ENCODE data around the gene AHNAK.

Gene AHNAK

DNA sequence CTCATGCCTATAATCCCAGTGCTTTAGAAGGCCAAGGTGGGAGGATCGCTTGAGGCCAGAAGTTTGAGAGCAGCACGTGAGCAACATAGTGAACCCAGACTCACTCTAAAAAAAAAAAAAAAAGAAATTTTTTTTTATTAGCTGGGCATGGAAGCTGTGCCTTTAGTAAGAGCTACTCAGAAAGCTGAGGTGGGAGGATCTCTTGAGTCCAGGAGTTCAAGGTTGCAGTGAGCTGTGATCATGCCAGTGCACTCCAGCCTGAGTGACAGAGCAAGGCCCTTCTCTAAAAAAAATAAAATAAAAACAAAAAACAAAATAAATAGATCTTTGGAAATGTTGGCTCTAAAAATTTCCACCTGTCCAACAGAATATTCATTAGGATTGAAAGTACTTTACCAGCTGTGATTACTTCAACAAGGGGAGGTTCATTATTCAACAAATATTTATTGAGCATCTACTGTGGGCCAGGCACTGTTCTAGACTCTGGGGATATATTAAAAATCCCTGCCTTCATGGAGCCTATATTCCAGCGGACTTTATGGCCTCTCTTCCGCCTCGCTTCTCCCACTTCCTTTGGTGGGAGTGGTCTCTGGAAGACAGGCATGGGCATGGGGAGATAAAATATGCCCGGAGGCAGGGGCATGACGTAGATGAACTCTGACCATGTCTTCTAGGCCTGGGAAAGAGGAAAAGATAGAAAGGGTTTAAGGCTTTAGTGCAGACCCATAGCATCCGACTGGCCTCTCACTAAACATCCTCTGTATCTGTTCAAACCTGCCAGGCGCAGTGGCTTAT lies 47.9 kb downstream of the AHNAK start:
- no peak for DNase-seq (ENCODE audit: low read depth)

DNA sequence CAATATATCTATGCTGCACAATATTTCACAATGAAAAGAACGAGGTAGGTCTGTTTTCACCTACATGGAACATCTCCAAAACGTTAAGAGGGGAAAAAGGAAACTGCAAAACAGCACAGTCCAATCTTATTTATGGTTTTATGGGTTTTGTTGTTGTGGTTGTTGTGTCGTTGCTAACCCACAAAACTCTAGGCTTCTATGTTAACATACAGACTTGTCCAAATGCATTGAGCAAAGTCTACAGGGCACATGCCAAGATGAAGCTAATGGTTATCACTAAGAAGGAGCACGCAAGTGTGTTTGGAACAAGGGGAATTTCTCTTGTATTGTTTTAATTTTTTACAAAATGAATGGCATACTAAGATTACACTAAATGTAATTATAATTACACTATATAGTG lies 48.6 kb downstream of the AHNAK start:
- DNase-seq (ENCODE audit: low read depth), result no peak

DNA sequence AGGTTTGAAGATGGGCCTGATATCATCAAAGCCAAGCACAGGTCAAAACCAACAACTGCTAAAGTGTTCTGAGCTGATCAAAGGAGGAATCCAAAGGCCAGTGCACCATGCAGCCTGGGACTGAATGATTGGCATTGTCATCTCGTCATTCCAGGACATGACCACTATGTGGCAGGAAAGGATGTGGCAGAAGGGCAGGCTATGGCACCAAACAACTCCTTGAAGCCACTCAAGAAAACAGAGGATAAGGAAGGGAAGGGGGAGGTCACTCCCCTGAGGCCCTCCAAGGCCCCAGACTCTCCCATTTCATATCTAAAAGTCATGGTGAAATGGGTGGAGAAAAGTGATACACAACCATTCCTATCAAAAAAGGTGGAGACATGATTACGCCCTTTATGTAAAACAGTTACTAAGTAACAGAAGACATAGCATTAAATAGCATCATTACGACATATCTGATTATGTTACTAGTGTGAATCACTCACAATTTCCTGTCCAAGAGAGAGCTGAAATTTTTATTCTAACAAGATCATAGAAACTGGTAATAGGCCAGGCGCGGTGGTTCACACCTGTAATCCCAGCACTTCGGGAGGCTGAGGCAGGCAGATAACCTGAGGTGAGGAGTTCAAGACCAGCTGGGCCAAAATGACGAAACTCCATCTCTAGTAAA lies 49.3 kb downstream of the AHNAK start:
- no peak for DNase-seq (ENCODE audit: low read depth)

GRCh38 chr11:62496676-62497075 lies 49.9 kb downstream of the AHNAK start:
- no peak for DNase-seq (ENCODE audit: low read depth)

- no peak for DNase-seq (ENCODE audit: low read depth)
Measured at GRCh38 chr11:62494246-62494645, 52.4 kb downstream of the AHNAK start.

DNA sequence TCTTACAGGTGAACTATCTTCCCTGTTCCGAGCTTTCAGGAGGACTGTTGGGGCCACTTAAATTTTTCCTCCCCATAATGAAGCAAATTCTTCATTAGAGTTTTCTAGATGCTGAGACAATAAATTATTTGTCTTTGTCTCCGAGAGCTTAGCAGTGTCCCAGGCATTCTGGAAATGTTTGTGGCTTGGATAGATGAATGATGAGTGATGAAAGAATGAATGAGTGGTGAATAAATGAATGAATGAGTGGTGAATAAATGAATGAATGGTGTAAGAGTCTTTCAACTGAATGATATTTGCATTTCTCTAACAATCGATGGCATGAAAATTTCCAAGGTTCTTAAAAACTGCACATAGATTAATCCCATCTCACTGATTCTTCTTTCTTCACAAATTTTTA lies 52.8 kb downstream of the AHNAK start:
- DNase-seq (ENCODE audit: low read depth), result no peak

DNA sequence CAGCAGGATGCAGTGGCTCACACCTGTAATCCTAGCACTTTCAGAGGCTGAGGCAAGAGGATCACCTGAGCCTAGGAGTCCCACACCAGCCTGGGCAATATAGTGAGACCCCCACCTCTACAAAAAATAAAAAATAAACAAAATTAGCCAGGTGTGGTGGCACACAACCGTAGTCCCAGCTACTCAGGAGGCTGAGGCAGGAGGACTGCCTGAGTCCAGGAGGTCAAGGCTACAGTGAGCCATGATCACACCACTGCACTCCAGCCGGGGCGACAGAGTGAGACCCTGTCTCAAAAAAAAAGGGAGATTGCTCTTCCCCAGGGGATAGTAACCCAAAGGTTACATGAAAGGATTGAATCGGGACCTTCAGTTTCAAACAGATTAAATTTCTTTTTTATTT lies 54.0 kb downstream of the AHNAK start:
- DNase-seq (ENCODE audit: low read depth), result no peak

GRCh38 chr11:62491571-62492329 lies 54.9 kb downstream of the AHNAK start:
- DNase-seq (ENCODE audit: low read depth), result no peak

DNA sequence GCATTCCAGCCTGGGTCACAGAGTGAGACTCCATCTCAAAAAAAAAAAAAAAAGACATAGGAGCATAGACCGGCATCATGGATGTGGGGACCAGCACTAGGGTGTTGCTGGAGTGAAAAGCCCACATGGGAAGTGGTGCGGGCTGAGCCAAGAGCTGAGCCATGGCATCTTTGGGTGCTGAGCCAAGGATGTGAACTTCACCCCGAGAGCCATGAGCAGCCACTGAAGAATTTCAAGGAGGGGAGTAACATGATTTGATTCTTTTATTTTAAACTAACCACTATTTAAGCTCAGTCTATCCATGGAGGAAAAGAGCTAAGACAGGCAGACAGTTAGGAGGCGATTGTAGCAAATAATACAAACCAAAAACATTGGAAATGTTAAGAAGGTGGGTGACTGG lies 57.4 kb downstream of the AHNAK start:
- DNase-seq (ENCODE audit: low read depth), result no peak

DNA sequence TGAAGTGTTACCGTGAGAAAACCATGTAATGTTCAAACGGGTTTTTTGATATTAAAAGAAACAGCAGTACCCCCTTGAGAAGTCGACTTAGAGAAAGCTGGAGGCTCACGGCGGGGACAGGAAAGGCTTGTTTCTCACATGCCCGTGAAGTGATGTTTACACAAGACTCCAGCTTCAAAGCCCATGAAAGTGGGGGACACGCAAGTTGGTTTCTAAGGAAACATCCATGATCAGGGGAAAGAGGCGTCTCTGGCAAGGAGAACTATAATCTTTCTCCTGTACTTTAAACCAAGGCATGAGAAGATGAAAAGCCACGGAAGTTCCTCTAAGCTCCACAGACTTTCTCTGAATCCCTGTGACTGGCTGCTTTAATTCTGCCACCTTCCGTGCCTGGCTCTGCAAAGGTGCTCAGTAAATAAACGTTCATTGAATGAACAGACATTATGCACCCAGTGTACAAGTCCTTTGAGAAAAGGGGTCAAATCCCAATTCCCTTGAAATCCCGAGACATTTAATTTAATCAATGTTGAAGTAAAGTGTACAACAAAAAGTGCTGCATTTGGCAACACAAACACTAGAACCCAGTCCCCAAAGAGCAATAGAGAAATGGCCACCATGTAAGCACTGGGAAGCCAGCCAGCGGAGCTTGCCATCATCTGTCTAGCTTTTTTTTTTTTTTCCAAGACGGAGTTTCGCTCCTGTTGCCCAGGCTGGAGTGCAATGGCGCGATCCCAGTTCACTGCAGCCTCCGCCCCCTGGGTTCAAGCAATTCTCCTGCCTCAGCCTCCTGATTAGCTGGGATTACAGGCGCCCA lies 58.7 kb downstream of the AHNAK start:
- DNase-seq (ENCODE audit: low read depth), result no peak

DNA sequence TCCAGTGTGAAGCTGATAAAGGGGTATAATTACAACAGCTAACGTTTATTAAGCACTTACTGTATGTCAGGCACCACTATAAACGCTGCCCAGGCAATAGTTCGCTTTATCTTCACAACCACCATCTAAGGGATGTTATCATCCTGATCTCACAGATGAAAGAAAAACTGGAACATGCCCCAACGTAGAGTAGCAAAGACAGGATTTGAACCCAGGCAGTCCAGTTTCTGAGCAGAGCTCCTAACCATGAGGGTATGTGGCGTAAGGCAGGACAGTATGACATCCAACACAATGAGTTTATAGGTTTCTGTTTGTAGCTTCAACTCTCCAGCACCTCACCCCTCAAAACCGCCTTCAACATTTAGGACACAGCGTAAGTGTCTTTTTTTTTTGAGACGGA lies 59.5 kb downstream of the AHNAK start:
- DNase-seq (ENCODE audit: low read depth), result no peak

- no peak for DNase-seq (ENCODE audit: low read depth)
Measured at GRCh38 chr11:62484352-62484751, 62.3 kb downstream of the AHNAK start.

DNA sequence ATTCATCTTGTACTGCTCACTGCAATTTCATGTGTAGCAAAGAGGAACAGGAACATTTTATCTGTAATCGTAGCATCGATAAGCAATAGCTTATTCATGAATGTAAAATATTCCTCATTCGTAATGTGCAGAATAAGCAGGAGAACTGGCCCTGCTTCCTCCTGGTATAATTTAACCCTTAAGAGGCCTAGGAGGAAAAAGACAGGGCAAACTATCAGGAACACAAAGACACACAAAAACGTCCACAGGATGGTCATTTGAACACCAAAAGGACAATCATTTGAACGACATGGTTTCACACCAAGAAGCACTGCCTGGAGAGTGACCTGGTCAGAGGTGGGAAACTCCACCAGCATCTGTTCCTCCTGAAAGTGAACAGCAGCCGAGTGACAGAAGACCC lies 63.9 kb downstream of the AHNAK start:
- DNase-seq (ENCODE audit: low read depth), result no peak

DNA sequence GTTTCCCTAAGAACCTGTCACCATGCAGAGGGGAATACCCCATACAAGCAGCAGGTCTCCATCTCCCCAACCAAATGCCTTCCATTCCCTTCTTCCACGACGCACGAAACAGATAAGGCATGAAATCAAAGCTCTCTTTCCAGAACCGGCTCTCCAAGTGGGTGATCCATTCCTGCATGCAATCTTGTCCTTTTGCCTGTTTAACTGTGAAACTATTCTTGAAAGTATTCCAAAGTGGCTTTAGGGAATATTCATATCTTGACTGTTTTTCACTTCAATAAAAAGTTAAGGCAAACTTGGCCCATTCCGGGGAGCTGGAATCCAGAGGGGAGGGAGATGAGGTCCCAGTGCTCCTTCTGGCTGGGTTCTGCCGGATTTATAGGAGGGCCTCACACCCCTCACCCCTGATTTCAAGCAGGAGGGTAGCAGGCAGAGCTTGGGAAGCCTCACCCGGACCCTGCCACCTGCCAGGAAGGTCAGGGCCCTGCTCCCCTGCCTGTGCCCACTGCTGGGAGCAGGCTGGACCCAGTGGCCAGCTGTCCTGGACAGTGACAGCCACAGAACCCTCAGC lies 66.9 kb downstream of the AHNAK start:
- no peak for DNase-seq (ENCODE audit: low read depth)

DNA sequence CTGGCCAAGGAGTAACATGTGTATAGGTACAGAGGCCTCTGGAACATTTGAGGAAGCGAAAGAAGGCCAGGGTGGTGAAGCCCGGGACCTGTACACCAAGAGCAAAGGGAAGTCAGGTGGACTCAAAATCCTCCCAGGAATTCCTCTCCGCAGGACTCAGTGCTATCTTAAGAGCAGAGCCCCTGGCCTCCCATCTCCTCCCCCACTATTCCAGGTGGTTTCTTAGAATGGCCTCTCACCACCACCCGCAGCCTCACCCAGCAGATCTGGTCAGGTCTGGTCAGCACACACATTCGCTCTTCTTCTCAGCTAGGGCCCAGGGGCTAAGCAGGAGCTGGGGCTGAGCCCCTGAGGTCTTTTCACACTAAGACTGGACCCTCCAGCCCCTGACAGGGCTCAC lies 68.7 kb downstream of the AHNAK start:
- no peak for DNase-seq (ENCODE audit: low read depth)

- DNase-seq (ENCODE audit: low read depth), result no peak
Measured at GRCh38 chr11:62472063-62472884, 74.3 kb downstream of the AHNAK start.

DNA sequence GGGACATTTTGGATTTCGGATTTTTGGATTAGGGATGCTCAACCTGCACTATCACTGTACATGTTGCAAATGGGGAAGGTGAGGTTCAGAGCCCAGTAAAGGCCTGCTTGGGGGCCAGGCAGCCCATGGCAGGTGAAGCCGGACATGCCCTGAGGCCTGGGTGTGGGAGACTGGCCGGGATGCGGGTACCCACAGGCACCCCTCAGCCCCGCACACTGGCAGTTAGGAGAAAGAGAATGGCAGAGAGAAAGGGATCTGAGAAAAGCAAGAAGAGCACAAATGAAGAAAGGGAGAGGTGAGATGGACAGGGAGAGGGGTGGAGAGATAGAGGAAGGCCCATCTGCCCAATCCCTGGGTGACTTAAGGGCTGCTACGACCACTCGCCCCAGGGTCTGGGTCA lies 75.0 kb downstream of the AHNAK start:
- no peak for DNase-seq (ENCODE audit: low read depth)

- no peak for DNase-seq (ENCODE audit: low read depth)
Measured at GRCh38 chr11:62468577-62468976, 78.0 kb downstream of the AHNAK start.

GRCh38 chr11:62466444-62466843 lies 80.2 kb downstream of the AHNAK start:
- no peak for DNase-seq (ENCODE audit: low read depth)

GRCh38 chr11:62464655-62465054 lies 82.0 kb downstream of the AHNAK start:
- no peak for DNase-seq (ENCODE audit: low read depth)

DNA sequence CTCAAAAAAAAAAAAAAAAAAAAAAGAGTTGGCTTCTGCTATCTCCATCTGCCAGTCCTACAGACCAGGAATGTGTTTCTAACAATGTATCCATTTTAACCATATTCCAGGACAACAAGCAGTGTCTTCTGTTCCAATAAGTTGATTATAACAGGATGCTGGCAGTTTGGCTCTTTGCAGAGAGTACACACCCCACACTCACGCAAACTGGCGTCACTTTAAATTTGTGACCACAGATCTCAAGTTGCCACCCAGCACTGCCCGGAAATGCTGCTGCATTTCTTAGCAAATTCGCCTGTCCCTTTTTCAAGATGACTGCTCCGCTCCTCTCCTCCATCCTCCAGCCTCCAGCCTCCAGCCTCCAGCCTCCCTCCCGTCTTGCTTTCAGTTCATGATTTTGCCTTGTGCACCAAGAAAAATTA lies 83.5 kb downstream of the AHNAK start:
- DNase-seq (ENCODE audit: low read depth), result no peak

Measured in activated T-cell treated with anti-CD3 and anti-CD28 coated beads for 48 hours (primary cell).